H9 (cell line): ENCODE data around the gene APOBEC3A. TPM values are rescaled to one million over a fixed set of nuclear protein-coding genes. Genes with fewer than 3 reads are reported as not detected.

Source experiments
- DNase-seq: peaks from one replicate; pipeline ENCODE4 v3.0.0-alpha.2; 2017
- H2AFZ ChIP-seq: one replicate; pipeline ENCODE4 v1.6.1; 2013; ENCODE audit warnings: mild to moderate bottlenecking, low read length, control low read depth, moderate library complexity
- H2AK5ac ChIP-seq: 2 replicates; pipeline ENCODE4 v1.6.1; 2013; ENCODE audit warnings: low read length, control low read depth, mixed read lengths; ENCODE audit not compliant: insufficient read length
- H2BK120ac ChIP-seq: one replicate; pipeline ENCODE4 v1.6.1; 2013; ENCODE audit warnings: low read depth, mild to moderate bottlenecking, low read length, control low read depth, inconsistent platforms; ENCODE audit not compliant: poor library complexity, severe bottlenecking
- H2BK12ac ChIP-seq: 2 replicates; pipeline ENCODE4 v1.6.1; 2013; ENCODE audit warnings: low read length, control low read depth, mixed read lengths, low read depth; ENCODE audit not compliant: insufficient read length
- H2BK15ac ChIP-seq: 2 replicates; pipeline ENCODE4 v1.6.1; 2013; ENCODE audit warnings: low read depth, low read length, control low read depth
- H2BK20ac ChIP-seq: one replicate; pipeline ENCODE4 v1.6.1; 2013; ENCODE audit warnings: low read depth, mild to moderate bottlenecking, low read length, control low read depth, inconsistent platforms; ENCODE audit not compliant: poor library complexity, severe bottlenecking
- H2BK5ac ChIP-seq: 2 replicates; pipeline ENCODE4 v1.6.1; 2013; ENCODE audit warnings: low read length, control low read depth, mixed read lengths; ENCODE audit not compliant: insufficient read length
- H3K14ac ChIP-seq: 2 replicates; pipeline ENCODE4 v1.6.1; 2013; ENCODE audit warnings: low read length, control low read depth; ENCODE audit not compliant: insufficient read depth
- H3K18ac ChIP-seq: 2 replicates; pipeline ENCODE4 v1.6.1; 2013; ENCODE audit warnings: low read depth, mild to moderate bottlenecking, mixed read lengths, low read length, control low read depth; ENCODE audit not compliant: insufficient read length
- H3K23ac ChIP-seq: 2 replicates; pipeline ENCODE4 v1.6.1; 2013; ENCODE audit warnings: low read length, control low read depth, mixed read lengths, low read depth; ENCODE audit not compliant: insufficient read length
- H3K23me2 ChIP-seq: 2 replicates; pipeline ENCODE4 v1.6.1; 2013; ENCODE audit warnings: low read depth, mild to moderate bottlenecking, mixed read lengths, low read length, control low read depth; ENCODE audit not compliant: insufficient read length, poor library complexity, severe bottlenecking
- H3K27ac ChIP-seq: 2 replicates; pipeline ENCODE4 v1.5.1; 2013; ENCODE audit warnings: low read length, control low read depth, mixed read lengths, low read depth; ENCODE audit not compliant: insufficient read length
- H3K27me3 ChIP-seq: 2 replicates; pipeline ENCODE4 v1.6.1; 2013; ENCODE audit warnings: low read length, control low read depth, inconsistent platforms; ENCODE audit not compliant: insufficient read depth
- H3K4ac ChIP-seq: 2 replicates; pipeline ENCODE4 v1.6.1; 2013; ENCODE audit warnings: low read depth, mild to moderate bottlenecking, control low read depth, inconsistent platforms, low read length, moderate library complexity
- H3K4me1 ChIP-seq: 2 replicates; pipeline ENCODE4 v1.6.1; 2013; ENCODE audit warnings: low read length, control low read depth, inconsistent platforms; ENCODE audit not compliant: insufficient read depth
- H3K4me2 ChIP-seq: 2 replicates; pipeline ENCODE4 v1.6.1; 2013; ENCODE audit warnings: low read length, control low read depth, mixed read lengths; ENCODE audit not compliant: insufficient read length, insufficient read depth
- H3K56ac ChIP-seq: 2 replicates; pipeline ENCODE4 v1.6.1; 2013; ENCODE audit warnings: low read depth, mild to moderate bottlenecking, mixed read lengths, low read length, control low read depth; ENCODE audit not compliant: insufficient read length
- H3K79me1 ChIP-seq: 2 replicates; pipeline ENCODE4 v1.6.1; 2013; ENCODE audit warnings: low read depth, mild to moderate bottlenecking, moderate library complexity, low read length, control low read depth, inconsistent platforms; ENCODE audit not compliant: insufficient read depth, poor library complexity, severe bottlenecking
- H3K79me2 ChIP-seq: 2 replicates; pipeline ENCODE4 v1.6.1; 2013; ENCODE audit warnings: low read length, control low read depth, inconsistent platforms; ENCODE audit not compliant: insufficient read depth
- H3K9ac ChIP-seq: 2 replicates; pipeline ENCODE4 v1.6.1; 2013; ENCODE audit warnings: low read length, control low read depth, mixed read lengths; ENCODE audit not compliant: insufficient read length; ENCODE audit errors: extremely low read depth
- H3K9me3 ChIP-seq: one replicate; pipeline ENCODE4 v1.6.1; 2013; ENCODE audit warnings: low read depth, low read length, inconsistent platforms; ENCODE audit not compliant: control insufficient read depth
- H3T11ph ChIP-seq: one replicate; pipeline ENCODE4 v1.6.1; 2013; ENCODE audit warnings: mild to moderate bottlenecking, low read length, control low read depth, inconsistent platforms
- H4K20me1 ChIP-seq: one replicate; pipeline ENCODE4 v1.6.1; 2013; ENCODE audit not compliant: control insufficient read depth, insufficient read length, insufficient read depth
- H4K5ac ChIP-seq: 2 replicates; pipeline ENCODE4 v1.6.1; 2013; ENCODE audit warnings: low read depth, mild to moderate bottlenecking, mixed read lengths, low read length, control low read depth; ENCODE audit not compliant: insufficient read length
- H4K8ac ChIP-seq: replicated peaks from 2 replicates; pipeline ENCODE4 v1.6.1; 2013; ENCODE audit warnings: low read length, control low read depth, mixed read lengths, low read depth; ENCODE audit not compliant: insufficient read length
- H4K91ac ChIP-seq: 2 replicates; pipeline ENCODE4 v1.6.1; 2013; ENCODE audit warnings: low read depth, mild to moderate bottlenecking, moderate library complexity, mixed read lengths, low read length, control low read depth; ENCODE audit not compliant: insufficient read length
- H3K27ac Mint-ChIP-seq, 3 experiments: 2 replicates in 2 of 3; 3 replicates in 1 of 3; pipeline ENCODE4 v1.8.0; 2020 to 2021; ENCODE audit warnings: mixed read lengths in 3 of 3, mild to moderate bottlenecking in 1 of 3, moderate library complexity in 1 of 3
- H3K27me3 Mint-ChIP-seq: 2 replicates; pipeline ENCODE4 v1.8.0; 2021; ENCODE audit warnings: low read depth, mild to moderate bottlenecking, moderate library complexity, mixed read lengths
- H3K36me3 Mint-ChIP-seq, 3 experiments: 2 replicates in 2 of 3; 3 replicates in 1 of 3; pipeline ENCODE4 v1.8.0; 2020 to 2021; ENCODE audit warnings: low read depth in 3 of 3, mixed read lengths in 3 of 3; ENCODE audit not compliant: insufficient read depth in 1 of 3
- H3K4me1 Mint-ChIP-seq, 2 experiments: 2 replicates each; pipeline ENCODE4 v1.8.0; 2020; ENCODE audit warnings: mixed read lengths in 2 of 2
- H3K4me3 Mint-ChIP-seq, 2 experiments: 2 replicates in 1 of 2; 3 replicates in 1 of 2; pipeline ENCODE4 v1.8.0; 2020 to 2021; ENCODE audit warnings: mild to moderate bottlenecking in 2 of 2, mixed read lengths in 2 of 2, moderate library complexity in 1 of 2
- H3K9me3 Mint-ChIP-seq, 2 experiments: 2 replicates in 1 of 2; 3 replicates in 1 of 2; pipeline ENCODE4 v1.8.0; 2020; ENCODE audit warnings: mild to moderate bottlenecking in 2 of 2, mixed read lengths in 2 of 2, moderate library complexity in 1 of 2
- WGBS: extraction: QIAGEN DNeasy Blood & Tissue Kit; methylation state at CpG from one replicate; pipeline ENCODE4 v1.1.7; 2013; ENCODE audit warnings: missing lambda C conversion rate, low lambda C conversion rate, mixed read lengths; ENCODE audit not compliant: insufficient read length; ENCODE audit errors: extremely low coverage; 5-methylcytosine and 5-hydroxymethylcytosine counted together
- total RNA-seq: library from RNA; stranded (reverse); gene quantifications from 2 replicates; pipeline ENCODE4 v1.2.1, GENCODE V29; 2021
- TF ChIP-seq, protein P1 (sequence below): fragments of 200-600 bp; sonication (generic); conservative IDR thresholded peaks from 3 replicates; pipeline ENCODE4 v1.8.0; 2021; ENCODE audit warnings: antibody characterized with exemption, mild to moderate bottlenecking

APOBEC3A gene
- total RNA-seq, 1 experiment from 2014 or later = not detected

GRCh38 chr22:38942702-38943101 is 14.7 kb upstream of the APOBEC3A start:
- H3K18ac ChIP-seq = no peak overlapping the region
- no peak overlapping the region for H2BK15ac ChIP-seq
- H3K4ac ChIP-seq = no peak overlapping the region
- no peak overlapping the region for H3K4me3 Mint-ChIP-seq
- no peak overlapping the region for H3K4me2 ChIP-seq
- DNase-seq = no peak
- H3K14ac ChIP-seq = no peak overlapping the region; the same call in 1 of the 2 replicates
- WGBS = no CpG with 5 or more reads among the region's 5 CpGs
- TF ChIP-seq, protein P1, sequence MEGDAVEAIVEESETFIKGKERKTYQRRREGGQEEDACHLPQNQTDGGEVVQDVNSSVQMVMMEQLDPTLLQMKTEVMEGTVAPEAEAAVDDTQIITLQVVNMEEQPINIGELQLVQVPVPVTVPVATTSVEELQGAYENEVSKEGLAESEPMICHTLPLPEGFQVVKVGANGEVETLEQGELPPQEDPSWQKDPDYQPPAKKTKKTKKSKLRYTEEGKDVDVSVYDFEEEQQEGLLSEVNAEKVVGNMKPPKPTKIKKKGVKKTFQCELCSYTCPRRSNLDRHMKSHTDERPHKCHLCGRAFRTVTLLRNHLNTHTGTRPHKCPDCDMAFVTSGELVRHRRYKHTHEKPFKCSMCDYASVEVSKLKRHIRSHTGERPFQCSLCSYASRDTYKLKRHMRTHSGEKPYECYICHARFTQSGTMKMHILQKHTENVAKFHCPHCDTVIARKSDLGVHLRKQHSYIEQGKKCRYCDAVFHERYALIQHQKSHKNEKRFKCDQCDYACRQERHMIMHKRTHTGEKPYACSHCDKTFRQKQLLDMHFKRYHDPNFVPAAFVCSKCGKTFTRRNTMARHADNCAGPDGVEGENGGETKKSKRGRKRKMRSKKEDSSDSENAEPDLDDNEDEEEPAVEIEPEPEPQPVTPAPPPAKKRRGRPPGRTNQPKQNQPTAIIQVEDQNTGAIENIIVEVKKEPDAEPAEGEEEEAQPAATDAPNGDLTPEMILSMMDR = no peak
- no peak overlapping the region for H4K8ac ChIP-seq
- no peak overlapping the region for H2AFZ ChIP-seq
- H3K9me3 ChIP-seq = no peaks in the 10 kb centered on the region
- no peak overlapping the region for H2BK5ac ChIP-seq
- H3K23ac ChIP-seq = no peak overlapping the region
- H3K27ac ChIP-seq = no peak overlapping the region
- no peaks in the 10 kb centered on the region for H3K79me2 ChIP-seq
- no peaks in the 10 kb centered on the region for H4K20me1 ChIP-seq
- H4K91ac ChIP-seq = no peak overlapping the region
- no peak overlapping the region for H3K9ac ChIP-seq
- peaks cover 35% of the 10 kb centered on the region for H3K27me3 Mint-ChIP-seq
- no peak overlapping the region for H2BK20ac ChIP-seq
- no peak overlapping the region for H4K5ac ChIP-seq
- H3K27ac Mint-ChIP-seq = no peak overlapping the region
- H3K9me3 Mint-ChIP-seq = peaks cover 0 to under 1% of the 10 kb centered on the region in 2 experiments; a peak in 2 of 5 replicates
- no peaks in the 10 kb centered on the region for H3K36me3 Mint-ChIP-seq
- H3K27me3 ChIP-seq = no peaks in the 10 kb centered on the region
- H3K79me1 ChIP-seq = no peaks in the 10 kb centered on the region
- no peak overlapping the region for H2AK5ac ChIP-seq
- H2BK120ac ChIP-seq = no peak overlapping the region
- no peaks in the 10 kb centered on the region for H3K23me2 ChIP-seq
- H2BK12ac ChIP-seq = no peak overlapping the region
- peaks cover 20 to 24% of the 10 kb centered on the region in 2 experiments for H3K4me1 Mint-ChIP-seq
- H3K56ac ChIP-seq = no peak overlapping the region
- no peaks in the 10 kb centered on the region for H3K4me1 ChIP-seq
- no peak overlapping the region for H3T11ph ChIP-seq
